ENCODE results near the gene TLCD1. TPM values are rescaled to one million over a fixed set of nuclear protein-coding genes. Genes with fewer than 3 reads are reported as not detected.

Gene TLCD1
- total RNA-seq, 2 donors from 2014 or later = 5.3 to 19.6 TPM

GRCh38 chr17:28712705-28713415 lies 13.2 kb downstream of the TLCD1 start:
- Histone ChIP-seq H3K9me3 (no peaks in the 10 kb centered on the region), H3K4me3 (no peak overlapping the region), H3K4me1 (replicated peaks) (peaks cover 8% of the 10 kb centered on the region), H3K36me3 (peaks cover 0 to 10% of the 10 kb centered on the region in 2 donors), H3K27me3 (replicated peaks; ENCODE audit: insufficient read depth) (no peaks in the 10 kb centered on the region), H3K27ac (no peak overlapping the region)
- no peak for DNase-seq (ENCODE audit: low spot score)
- WGBS = 80% methylated on average over 7 of the region's 7 CpGs
- no peak for TF ChIP-seq POLR2A (IDR thresholded peaks at IDR 0.05)
- TF ChIP-seq CTCF (IDR thresholded peaks at IDR 0.05) = no peak
- TF ChIP-seq POLR2AphosphoS5 (IDR thresholded peaks at IDR 0.05) = no peak
- intact Hi-C loops (cut with DNase I) = loop anchor here (5.0 kb wide), 1 partner anchor 51 kb away; the partner anchor contains the start of genes SDF2 and SUPT6H

DNA sequence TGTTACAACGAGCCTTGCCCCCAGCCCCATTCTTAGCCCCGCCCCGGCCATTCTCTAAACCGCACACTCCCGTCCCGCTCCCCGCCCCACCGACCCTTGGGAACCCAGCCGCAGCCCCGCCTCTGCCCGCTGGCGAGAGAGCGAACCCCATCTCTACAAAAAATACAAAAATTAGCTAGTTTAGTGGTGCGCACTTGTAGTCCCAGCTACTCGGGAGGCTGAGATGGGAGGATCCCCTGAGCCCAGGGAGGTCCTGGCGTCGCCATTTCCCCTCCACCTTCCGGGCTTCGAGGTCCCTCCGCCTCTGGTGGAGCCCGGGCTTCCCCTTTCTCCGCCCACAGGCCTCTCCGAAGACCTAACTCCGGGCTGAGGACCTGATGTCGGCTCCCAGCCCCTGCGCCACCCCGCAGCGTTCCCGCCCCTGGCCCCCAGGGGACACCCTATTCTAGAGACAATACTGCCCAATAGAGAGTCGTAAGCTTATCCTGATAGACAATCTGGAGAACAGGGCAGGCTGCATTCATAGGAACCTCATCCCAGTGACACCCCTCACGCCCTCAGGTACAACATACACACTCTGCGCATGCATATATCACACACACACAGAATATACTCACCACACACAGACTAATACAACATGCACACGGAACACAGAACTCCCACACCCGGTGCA lies 13.9 kb downstream of the TLCD1 start:
- WGBS = 63% methylated on average over 34 of the region's 34 CpGs
- Histone ChIP-seq H3K27me3 (replicated peaks; ENCODE audit: insufficient read depth) (no peaks in the 10 kb centered on the region), H3K4me1 (replicated peaks) (peaks cover 8% of the 10 kb centered on the region), H3K9me3 (no peaks in the 10 kb centered on the region), H3K36me3 (peaks cover 0 to 10% of the 10 kb centered on the region in 2 donors), H3K4me3 (peak overlapping the region; percentile 42 to 53), H3K27ac (peak overlapping the region; percentile 85 to 93)
- TF ChIP-seq POLR2A (IDR thresholded peaks at IDR 0.05) (no peak), POLR2AphosphoS5 (IDR thresholded peaks at IDR 0.05) (no peak), CTCF (IDR thresholded peaks at IDR 0.05) (no peak)
- intact Hi-C loops (cut with DNase I) = loop anchor here (5.0 kb wide), 1 partner anchor 50 kb away; the partner anchor contains the start of genes SDF2 and SUPT6H
- no peak for DNase-seq (ENCODE audit: low spot score)

- DNase-seq (ENCODE audit: low spot score) = no peak
- Histone ChIP-seq H3K27me3 (replicated peaks; ENCODE audit: insufficient read depth) (no peaks in the 10 kb centered on the region), H3K4me1 (replicated peaks) (peaks cover 5% of the 10 kb centered on the region), H3K9me3 (no peaks in the 10 kb centered on the region), H3K4me3 (peak within 1 kb of the TSS; percentile 42 to 53), H3K36me3 (peaks cover 0 to 10% of the 10 kb centered on the region in 2 donors), H3K27ac (peak within 1 kb of the TSS; percentile 85 to 93)
- intact Hi-C loops (cut with DNase I) = loop anchor here (5.0 kb wide), 1 partner anchor 49 kb away; the partner anchor contains the start of genes SDF2 and SUPT6H
- 12% methylated on average over 18 of the region's 20 CpGs for WGBS
- TF ChIP-seq POLR2A (IDR thresholded peaks at IDR 0.05) (no peak), POLR2AphosphoS5 (IDR thresholded peaks at IDR 0.05) (no peak), CTCF (IDR thresholded peaks at IDR 0.05) (no peak)
These were observed 14.4 kb downstream of the TLCD1 start, which contains the start of gene PROCA1 for GRCh38 chr17:28711723-28712031. TSS of gene PROCA1 (minus strand) at chr17:28711888. CDS start at chr17:28711660, 228 bp downstream.

GRCh38 chr17:28710861-28711722 lies 14.9 kb downstream of the TLCD1 start:
- Histone ChIP-seq H3K27ac (peak overlapping the region; percentile 85 to 93), H3K4me3 (peak overlapping the region; percentile 42 to 53), H3K4me1 (replicated peaks) (no peaks in the 10 kb centered on the region), H3K27me3 (replicated peaks; ENCODE audit: insufficient read depth) (no peaks in the 10 kb centered on the region), H3K9me3 (no peaks in the 10 kb centered on the region), H3K36me3 (peaks cover 0 to 10% of the 10 kb centered on the region in 2 donors)
- WGBS = under 1% methylated on average over 74 of the region's 74 CpGs
- peak; percentile 80 for DNase-seq (ENCODE audit: low spot score)
- TF ChIP-seq POLR2AphosphoS5 (IDR thresholded peaks at IDR 0.05) = peak; percentile 71
- peak; percentile 86 for TF ChIP-seq POLR2A (IDR thresholded peaks at IDR 0.05)
- no peak for TF ChIP-seq CTCF (IDR thresholded peaks at IDR 0.05)
- intact Hi-C loops (cut with DNase I) = loop anchor here (5.0 kb wide), 1 partner anchor 49 kb away; the partner anchor contains the start of genes SDF2 and SUPT6H
